Activated CD8-positive, alpha-beta T cell treated with anti-CD3 and anti-CD28 coated beads for 36 hours (primary cell): ENCODE measurements around the gene SMPD3. TPM values are rescaled to one million over a fixed set of nuclear protein-coding genes. Genes with fewer than 3 reads are reported as not detected.

ENCODE experiments used
- ATAC-seq: fragments of 200-7000 bp; cut with Tn5 transposase; one replicate; pipeline ENCODE4 v1.10.0; 2021; ENCODE audit warnings: mild to moderate bottlenecking, moderate library complexity
- CTCF ChIA-PET: fragments of 350-600 bp; sonication (Branson Sonifier 250); formaldehyde crosslinking; loops from one replicate; lab custom pipeline; 2021; ENCODE audit warnings: antibody characterized with exemption; lab: Charles Lee
- POLR2A ChIA-PET: fragments of 350-600 bp; sonication (Branson Sonifier 250); formaldehyde crosslinking; loops from one replicate; lab custom pipeline; 2021; ENCODE audit warnings: antibody characterized with exemption; lab: Charles Lee
- DNase-seq: peaks from one replicate; pipeline ENCODE4 v3.0.0-alpha.2; 2020
- H3K27ac Mint-ChIP-seq: one replicate; pipeline ENCODE4 v1.8.0; 2021; ENCODE audit warnings: mild to moderate bottlenecking, mixed read lengths
- H3K27me3 Mint-ChIP-seq: one replicate; pipeline ENCODE4 v1.8.0; 2021; ENCODE audit warnings: mixed read lengths
- H3K36me3 Mint-ChIP-seq: one replicate; pipeline ENCODE4 v1.8.0; 2021; ENCODE audit warnings: low read depth, mixed read lengths
- H3K4me1 Mint-ChIP-seq: one replicate; pipeline ENCODE4 v1.8.0; 2021; ENCODE audit warnings: low read depth, mixed read lengths
- H3K4me3 Mint-ChIP-seq: one replicate; pipeline ENCODE4 v1.8.0; 2021; ENCODE audit warnings: mild to moderate bottlenecking, moderate library complexity, mixed read lengths
- H3K9me3 Mint-ChIP-seq: one replicate; pipeline ENCODE4 v1.8.0; 2021; ENCODE audit warnings: mixed read lengths
- CTCF ChIP-seq: fragments of 200-600 bp; IDR thresholded peaks from one replicate; pipeline ENCODE4 v1.8.0; 2022; ENCODE audit warnings: antibody characterized with exemption, mild to moderate bottlenecking
- intact Hi-C: fragments of 100-400 bp; cut with micrococcal nuclease; formaldehyde crosslinking; loops from one replicate; pipeline ENCODE4 v1.10.0; 2022
- total RNA-seq, 2 experiments: library from RNA; stranded (reverse); gene quantifications; one replicate each; pipeline ENCODE4 v1.2.3, GENCODE V29; 2021

Gene SMPD3
- total RNA-seq, 2 experiments from 2014 or later = 0.16 to 0.63 TPM

DNA sequence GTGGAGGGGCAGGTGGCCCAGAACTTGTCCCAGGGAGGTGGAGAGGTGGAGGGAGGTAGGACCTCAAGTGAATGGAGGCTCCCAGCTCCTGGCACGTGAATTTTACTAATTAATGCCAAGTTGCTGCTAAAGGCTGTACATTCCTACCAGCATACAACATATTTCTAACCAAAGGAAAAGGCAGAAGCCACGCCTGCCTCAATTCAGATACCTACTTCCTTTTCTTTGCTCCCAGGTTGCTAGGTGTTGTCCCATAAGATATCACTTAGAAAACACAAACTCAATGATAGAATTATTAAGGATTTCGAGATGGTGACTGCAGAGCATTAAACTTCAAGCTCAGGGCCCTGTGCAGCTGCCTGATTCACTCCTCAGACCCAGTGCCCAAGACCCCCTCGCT, 20.5 kb upstream of the SMPD3 start:
- H3K27me3 Mint-ChIP-seq = no peaks in the 10 kb centered on the region
- no peaks in the 10 kb centered on the region for H3K9me3 Mint-ChIP-seq
- ATAC-seq (no peak), DNase-seq (no peak)
- H3K36me3 Mint-ChIP-seq = no peaks in the 10 kb centered on the region
- no peak overlapping the region for H3K27ac Mint-ChIP-seq
- peaks cover 38% of the 10 kb centered on the region for H3K4me1 Mint-ChIP-seq
- CTCF ChIA-PET = interaction anchor here (1.0 to 3.3 kb wide), 7 partner anchors 17 to 683 kb away, joined by 3 to 15 read pairs (median 4); no protein-coding TSS in a partner anchor
- intact Hi-C loops = no loop called here
- TF ChIP-seq CTCF = no peak
- H3K4me3 Mint-ChIP-seq = no peak overlapping the region
- POLR2A ChIA-PET = interaction anchor here (0.6 to 1.8 kb wide), 3 partner anchors 224 to 1765 kb away, joined by 3 to 5 read pairs (median 3); partner anchors contain the start of genes PLA2G15 and TANGO6

- CTCF ChIA-PET = interaction anchor here (0.8 to 1.2 kb wide), 3 partner anchors 9 to 54 kb away, joined by 3 to 4 read pairs (median 3); no protein-coding TSS in a partner anchor
- Mint-ChIP-seq H3K4me3 (no peak overlapping the region), H3K4me1 (peaks cover 33% of the 10 kb centered on the region), H3K36me3 (no peaks in the 10 kb centered on the region), H3K9me3 (no peaks in the 10 kb centered on the region), H3K27me3 (no peaks in the 10 kb centered on the region), H3K27ac (no peak overlapping the region)
- POLR2A ChIA-PET = interaction anchor here (0.9 kb wide), 1 partner anchor 15 kb away, joined by 3 read pairs; no protein-coding TSS in a partner anchor
- TF ChIP-seq CTCF = no peak
- ATAC-seq = no peak
- DNase-seq = no peak
- intact Hi-C loops = no loop called here
Measured at GRCh38 chr16:68466174-68466573, 17.9 kb upstream of the SMPD3 start.

- H3K36me3 Mint-ChIP-seq = no peaks in the 10 kb centered on the region
- H3K27ac Mint-ChIP-seq = no peak overlapping the region
- ChIA-PET CTCF (interaction anchor here (0.8 kb wide), 1 partner anchor 16 kb away, joined by 3 read pairs; the partner anchor contains the start of gene SMPD3), POLR2A (interaction anchor here (0.9 to 1.1 kb wide), 2 partner anchors 16 to 24 kb away, joined by 3 read pairs; partner anchors contain the start of gene SMPD3)
- intact Hi-C loops = no loop called here
- no peaks in the 10 kb centered on the region for H3K9me3 Mint-ChIP-seq
- H3K4me1 Mint-ChIP-seq = peaks cover 14% of the 10 kb centered on the region
- TF ChIP-seq CTCF = no peak
- no peak overlapping the region for H3K4me3 Mint-ChIP-seq
- ATAC-seq = no peak
- no peaks in the 10 kb centered on the region for H3K27me3 Mint-ChIP-seq
- DNase-seq = no peak
Measured at GRCh38 chr16:68463904-68464303, 15.6 kb upstream of the SMPD3 start.

DNA sequence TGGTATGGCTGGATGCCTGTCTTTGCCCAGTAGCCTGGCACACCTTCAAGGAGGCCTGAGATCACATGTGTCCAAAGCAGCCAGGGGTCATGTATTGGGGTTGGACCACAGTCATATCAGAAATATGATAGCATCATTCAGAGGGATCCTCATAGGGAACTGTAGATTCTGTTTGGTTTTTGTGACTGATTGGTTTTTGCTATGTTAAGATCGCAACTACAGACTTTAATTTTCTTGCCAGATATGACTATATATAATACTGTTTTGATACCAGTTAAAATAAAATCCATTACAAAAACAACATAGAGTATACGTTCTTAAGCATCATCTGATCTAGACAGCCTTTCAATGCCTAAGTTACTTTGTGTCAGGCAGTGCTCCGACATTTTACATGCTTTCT, 11.8 kb upstream of the SMPD3 start:
- Mint-ChIP-seq H3K9me3 (no peaks in the 10 kb centered on the region), H3K27me3 (no peaks in the 10 kb centered on the region), H3K4me3 (no peak overlapping the region), H3K27ac (no peak overlapping the region), H3K36me3 (no peaks in the 10 kb centered on the region), H3K4me1 (no peaks in the 10 kb centered on the region)
- TF ChIP-seq CTCF = no peak
- POLR2A ChIA-PET = interaction anchor here (0.8 kb wide), 1 partner anchor 8 kb away, joined by 3 read pairs; no protein-coding TSS in a partner anchor
- DNase-seq (no peak), ATAC-seq (no peak)
- intact Hi-C loops = no loop called here
- CTCF ChIA-PET = no interaction called here

- no peaks in the 10 kb centered on the region for H3K27me3 Mint-ChIP-seq
- ATAC-seq (no peak), DNase-seq (no peak)
- no peak overlapping the region for H3K27ac Mint-ChIP-seq
- no peak overlapping the region for H3K4me3 Mint-ChIP-seq
- no peaks in the 10 kb centered on the region for H3K9me3 Mint-ChIP-seq
- H3K36me3 Mint-ChIP-seq = no peaks in the 10 kb centered on the region
- ChIA-PET CTCF (no interaction called here), POLR2A (no interaction called here)
- intact Hi-C loops = no loop called here
- no peaks in the 10 kb centered on the region for H3K4me1 Mint-ChIP-seq
- TF ChIP-seq CTCF = no peak
Measured at GRCh38 chr16:68459457-68459856, 11.1 kb upstream of the SMPD3 start.
